ENCODE data around the gene SIRT6.

DNA sequence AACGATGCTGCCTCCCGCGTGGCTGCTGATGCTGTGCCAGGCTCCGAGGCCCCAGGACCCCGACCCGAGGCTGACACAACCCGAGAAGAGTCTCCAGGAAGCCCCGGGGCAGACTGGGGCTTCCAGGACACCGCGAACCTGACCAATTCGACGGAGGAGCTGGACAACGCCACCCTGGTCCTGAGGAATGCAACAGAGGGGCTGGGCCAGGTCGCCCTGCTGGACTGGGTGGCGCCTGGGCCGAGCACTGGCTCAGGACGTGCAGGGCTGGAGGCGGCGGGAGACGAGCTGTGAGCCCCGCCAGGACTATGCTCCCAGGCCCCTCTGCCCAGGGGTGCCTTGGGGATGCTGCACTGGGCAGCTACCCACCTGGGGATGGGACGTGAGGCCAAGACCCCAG lies 10.7 kb downstream of the SIRT6 start:
- TF ChIP-seq POLR2A (IDR thresholded peaks at IDR 0.05), result no peak
- TF ChIP-seq, protein P1, sequence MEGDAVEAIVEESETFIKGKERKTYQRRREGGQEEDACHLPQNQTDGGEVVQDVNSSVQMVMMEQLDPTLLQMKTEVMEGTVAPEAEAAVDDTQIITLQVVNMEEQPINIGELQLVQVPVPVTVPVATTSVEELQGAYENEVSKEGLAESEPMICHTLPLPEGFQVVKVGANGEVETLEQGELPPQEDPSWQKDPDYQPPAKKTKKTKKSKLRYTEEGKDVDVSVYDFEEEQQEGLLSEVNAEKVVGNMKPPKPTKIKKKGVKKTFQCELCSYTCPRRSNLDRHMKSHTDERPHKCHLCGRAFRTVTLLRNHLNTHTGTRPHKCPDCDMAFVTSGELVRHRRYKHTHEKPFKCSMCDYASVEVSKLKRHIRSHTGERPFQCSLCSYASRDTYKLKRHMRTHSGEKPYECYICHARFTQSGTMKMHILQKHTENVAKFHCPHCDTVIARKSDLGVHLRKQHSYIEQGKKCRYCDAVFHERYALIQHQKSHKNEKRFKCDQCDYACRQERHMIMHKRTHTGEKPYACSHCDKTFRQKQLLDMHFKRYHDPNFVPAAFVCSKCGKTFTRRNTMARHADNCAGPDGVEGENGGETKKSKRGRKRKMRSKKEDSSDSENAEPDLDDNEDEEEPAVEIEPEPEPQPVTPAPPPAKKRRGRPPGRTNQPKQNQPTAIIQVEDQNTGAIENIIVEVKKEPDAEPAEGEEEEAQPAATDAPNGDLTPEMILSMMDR (IDR thresholded peaks at IDR 0.05 in 8 of 11, conservative IDR thresholded peaks at IDR 0.05 in 3 of 11), result no peak
- TF ChIP-seq POLR2AphosphoS5 (IDR thresholded peaks at IDR 0.05), result no peak

All from spleen (tissue), 7 donors.